Measurements from ENCODE around the gene CELA2B. TPM values are rescaled to one million over a fixed set of nuclear protein-coding genes. Genes with fewer than 3 reads are reported as not detected.

Gene CELA2B
- total and polyA plus RNA-seq, 2 of the 8 experiments (the other 6 are each of a cell fraction or from before 2014, with no cell fraction given): not detected

- TF ChIP-seq CHD7 (IDR thresholded peaks at IDR 0.05; ENCODE audit: insufficient replicate concordance, low read length): no peak
- TF ChIP-seq SP1 (IDR thresholded peaks at IDR 0.05; ENCODE audit: low read depth, low read length): 0 out of 2 replicates have a peak, but pooled peaks have one; percentile 29
- TF ChIP-seq PHF8 (conservative IDR thresholded peaks at IDR 0.05; ENCODE audit: low read depth, low read length): no peak
- TF ChIP-seq KDM4A (IDR thresholded peaks at IDR 0.05; ENCODE audit: low read depth, low read length, severe bottlenecking): no peak
Measured at GRCh38 chr1:15472587-15472986, 3.3 kb upstream of the CELA2B start (continued).

Data from H1 (cell line).